Astrocyte (in vitro differentiated cells and primary cell): ENCODE measurements around the gene GHRHR. TPM values are rescaled to one million over a fixed set of nuclear protein-coding genes. Genes with fewer than 3 reads are reported as not detected.
A peak's percentile ranks its signal among the peaks of the same experiment; 100 is the strongest.

Experiments used
- DNase-seq: peaks from one replicate; pipeline ENCODE4 v3.0.0-alpha.2; 2010; ENCODE audit warnings: low read depth
- FAIRE-seq: peaks from 2 replicates; lab custom pipeline; 2011; peaks lifted over from hg19 to GRCh38; lab: Jason Lieb, UNC
- H2AFZ ChIP-seq: 2 replicates; pipeline ENCODE4 v1.6.0; 2012; ENCODE audit warnings: low read depth, low read length, inconsistent platforms
- H3K27ac ChIP-seq: 2 replicates; pipeline ENCODE4 v1.5.1; 2011; ENCODE audit warnings: low read depth, low read length, inconsistent platforms
- H3K27me3 ChIP-seq: 2 replicates; pipeline ENCODE4 v1.6.0; 2011; ENCODE audit warnings: low read length, inconsistent platforms; ENCODE audit not compliant: insufficient read depth
- H3K36me3 ChIP-seq: 2 replicates; pipeline ENCODE4 v1.5.1; 2011; ENCODE audit warnings: low read length, inconsistent platforms; ENCODE audit not compliant: insufficient read depth
- H3K4me1 ChIP-seq: 2 replicates; pipeline ENCODE4 v1.5.1; 2011; ENCODE audit warnings: low read length, inconsistent platforms; ENCODE audit not compliant: insufficient read depth
- H3K4me2 ChIP-seq: 2 replicates; pipeline ENCODE4 v1.6.0; 2012; ENCODE audit warnings: low read length, inconsistent platforms
- H3K4me3 ChIP-seq: 2 replicates; pipeline ENCODE4 v1.5.1; 2011; ENCODE audit warnings: low read depth, mild to moderate bottlenecking, low read length, inconsistent platforms; ENCODE audit not compliant: insufficient read depth
- H3K79me2 ChIP-seq: 2 replicates; pipeline ENCODE4 v1.6.0; 2012; ENCODE audit warnings: mild to moderate bottlenecking, low read length, inconsistent platforms; ENCODE audit not compliant: insufficient read depth
- H3K9ac ChIP-seq: 2 replicates; pipeline ENCODE4 v1.6.0; 2012; ENCODE audit warnings: mild to moderate bottlenecking, low read length, inconsistent platforms
- H3K9me3 ChIP-seq: 2 replicates; pipeline ENCODE4 v1.5.1; 2012; ENCODE audit warnings: low read depth, mild to moderate bottlenecking, low read length, inconsistent platforms; ENCODE audit not compliant: insufficient read depth
- H4K20me1 ChIP-seq: 2 replicates; pipeline ENCODE4 v1.6.0; 2012; ENCODE audit warnings: low read length, inconsistent platforms; ENCODE audit not compliant: insufficient read depth
- H3K27ac Mint-ChIP-seq: one replicate; pipeline ENCODE4 v1.8.0; 2021; ENCODE audit warnings: mild to moderate bottlenecking, mixed read lengths; ENCODE audit not compliant: unreplicated experiment
- H3K27me3 Mint-ChIP-seq: one replicate; pipeline ENCODE4 v1.8.0; 2021; ENCODE audit warnings: low read depth, mixed read lengths; ENCODE audit not compliant: unreplicated experiment
- H3K36me3 Mint-ChIP-seq: one replicate; pipeline ENCODE4 v1.8.0; 2021; ENCODE audit warnings: low read depth, mixed read lengths; ENCODE audit not compliant: unreplicated experiment
- H3K4me1 Mint-ChIP-seq: one replicate; pipeline ENCODE4 v1.8.0; 2021; ENCODE audit warnings: low read depth, mixed read lengths; ENCODE audit not compliant: unreplicated experiment
- H3K4me3 Mint-ChIP-seq: one replicate; pipeline ENCODE4 v1.8.0; 2021; ENCODE audit warnings: mild to moderate bottlenecking, moderate library complexity, mixed read lengths; ENCODE audit not compliant: unreplicated experiment
- H3K9me3 Mint-ChIP-seq: one replicate; pipeline ENCODE4 v1.8.0; 2021; ENCODE audit warnings: mild to moderate bottlenecking, mixed read lengths; ENCODE audit not compliant: unreplicated experiment
- EZH2 ChIP-seq: IDR thresholded peaks from 2 replicates; pipeline ENCODE4 v1.6.1; 2012; ENCODE audit warnings: mild to moderate bottlenecking, low read length, inconsistent platforms; ENCODE audit not compliant: insufficient read depth
- total RNA-seq: library from RNA; stranded (reverse); gene quantifications from 2 replicates; pipeline ENCODE4 v1.2.1, GENCODE V29; 2021
- TF ChIP-seq, protein P1 (sequence below): IDR thresholded peaks from 2 replicates; pipeline ENCODE4 v1.5.1; 2011; ENCODE audit warnings: low read depth, mild to moderate bottlenecking, inconsistent platforms, low read length, moderate library complexity; ENCODE audit not compliant: insufficient read depth

Gene GHRHR
- total RNA-seq, 1 donor from 2014 or later = not detected

DNA sequence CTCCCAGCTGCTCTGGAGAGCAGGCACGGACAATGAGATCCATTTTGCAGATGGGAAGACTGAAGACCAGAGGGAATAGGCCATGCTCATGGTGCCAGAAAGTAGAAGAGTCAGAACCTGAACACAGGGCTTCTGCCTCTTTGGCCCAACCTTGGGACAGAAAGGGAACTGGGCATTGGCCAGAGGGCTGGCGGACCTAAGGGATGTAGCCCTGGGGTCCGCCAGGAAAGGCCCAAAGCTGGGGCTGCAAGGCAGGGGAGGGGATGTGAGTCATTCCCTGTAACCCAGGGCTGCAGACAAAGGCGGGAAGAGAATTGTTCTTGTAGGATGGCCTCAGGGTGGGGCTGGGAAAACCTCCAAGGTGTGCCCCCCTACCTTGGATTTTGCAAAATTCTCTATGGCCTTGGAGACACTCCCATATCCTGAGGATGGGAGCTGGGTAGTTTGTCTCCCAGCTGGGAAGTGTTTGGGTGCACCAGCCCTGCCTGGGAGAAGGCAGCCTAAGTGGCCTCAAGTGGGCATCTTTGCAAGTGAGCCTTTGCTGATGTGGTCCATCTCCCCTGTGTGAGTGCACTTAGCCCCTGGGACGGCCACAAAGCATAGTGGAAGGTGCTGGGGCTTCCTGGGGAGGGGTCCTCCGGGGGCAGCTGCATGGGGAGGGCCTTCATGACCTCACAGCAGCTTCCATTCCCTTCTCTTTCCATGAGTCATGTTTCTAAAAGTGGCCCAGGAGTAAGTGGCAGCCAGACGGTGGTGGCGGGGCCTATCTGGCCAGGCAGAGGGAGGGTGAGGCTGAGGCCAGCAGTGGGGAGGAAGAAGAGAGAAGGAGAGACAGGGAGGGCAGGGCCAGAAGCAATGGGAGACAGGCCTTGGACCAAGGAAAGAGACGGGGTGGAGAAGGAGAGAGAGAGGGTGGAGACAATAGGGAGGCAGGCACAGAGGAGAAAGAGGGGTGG is 42.9 kb upstream of the GHRHR start:
- Mint-ChIP-seq H3K27me3 (peaks cover 14% of the 10 kb centered on the region), H3K27ac (peak overlapping the region; percentile 73), H3K36me3 (peaks cover 5% of the 10 kb centered on the region), H3K4me1 (peaks cover 19% of the 10 kb centered on the region), H3K4me3 (peak overlapping the region; percentile 3), H3K9me3 (no peaks in the 10 kb centered on the region)
- peak overlapping the region; percentile 41 for H3K4me2 ChIP-seq
- H3K4me3 ChIP-seq = no peak overlapping the region
- peaks cover 20% of the 10 kb centered on the region for H3K4me1 ChIP-seq
- H3K36me3 ChIP-seq = no peaks in the 10 kb centered on the region
- H3K27ac ChIP-seq = peak overlapping the region; percentile 21
- TF ChIP-seq, protein P1, sequence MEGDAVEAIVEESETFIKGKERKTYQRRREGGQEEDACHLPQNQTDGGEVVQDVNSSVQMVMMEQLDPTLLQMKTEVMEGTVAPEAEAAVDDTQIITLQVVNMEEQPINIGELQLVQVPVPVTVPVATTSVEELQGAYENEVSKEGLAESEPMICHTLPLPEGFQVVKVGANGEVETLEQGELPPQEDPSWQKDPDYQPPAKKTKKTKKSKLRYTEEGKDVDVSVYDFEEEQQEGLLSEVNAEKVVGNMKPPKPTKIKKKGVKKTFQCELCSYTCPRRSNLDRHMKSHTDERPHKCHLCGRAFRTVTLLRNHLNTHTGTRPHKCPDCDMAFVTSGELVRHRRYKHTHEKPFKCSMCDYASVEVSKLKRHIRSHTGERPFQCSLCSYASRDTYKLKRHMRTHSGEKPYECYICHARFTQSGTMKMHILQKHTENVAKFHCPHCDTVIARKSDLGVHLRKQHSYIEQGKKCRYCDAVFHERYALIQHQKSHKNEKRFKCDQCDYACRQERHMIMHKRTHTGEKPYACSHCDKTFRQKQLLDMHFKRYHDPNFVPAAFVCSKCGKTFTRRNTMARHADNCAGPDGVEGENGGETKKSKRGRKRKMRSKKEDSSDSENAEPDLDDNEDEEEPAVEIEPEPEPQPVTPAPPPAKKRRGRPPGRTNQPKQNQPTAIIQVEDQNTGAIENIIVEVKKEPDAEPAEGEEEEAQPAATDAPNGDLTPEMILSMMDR = no peak
- TF ChIP-seq EZH2 = no peak
- no peaks in the 10 kb centered on the region for H3K79me2 ChIP-seq
- no peaks in the 10 kb centered on the region for H3K27me3 ChIP-seq
- peak overlapping the region; percentile 21 for H3K9ac ChIP-seq
- peak; percentile 63 for DNase-seq
- FAIRE-seq = no peak
- no peaks in the 10 kb centered on the region for H4K20me1 ChIP-seq
- H3K9me3 ChIP-seq = no peaks in the 10 kb centered on the region
- peak overlapping the region; percentile 79 for H2AFZ ChIP-seq

DNA sequence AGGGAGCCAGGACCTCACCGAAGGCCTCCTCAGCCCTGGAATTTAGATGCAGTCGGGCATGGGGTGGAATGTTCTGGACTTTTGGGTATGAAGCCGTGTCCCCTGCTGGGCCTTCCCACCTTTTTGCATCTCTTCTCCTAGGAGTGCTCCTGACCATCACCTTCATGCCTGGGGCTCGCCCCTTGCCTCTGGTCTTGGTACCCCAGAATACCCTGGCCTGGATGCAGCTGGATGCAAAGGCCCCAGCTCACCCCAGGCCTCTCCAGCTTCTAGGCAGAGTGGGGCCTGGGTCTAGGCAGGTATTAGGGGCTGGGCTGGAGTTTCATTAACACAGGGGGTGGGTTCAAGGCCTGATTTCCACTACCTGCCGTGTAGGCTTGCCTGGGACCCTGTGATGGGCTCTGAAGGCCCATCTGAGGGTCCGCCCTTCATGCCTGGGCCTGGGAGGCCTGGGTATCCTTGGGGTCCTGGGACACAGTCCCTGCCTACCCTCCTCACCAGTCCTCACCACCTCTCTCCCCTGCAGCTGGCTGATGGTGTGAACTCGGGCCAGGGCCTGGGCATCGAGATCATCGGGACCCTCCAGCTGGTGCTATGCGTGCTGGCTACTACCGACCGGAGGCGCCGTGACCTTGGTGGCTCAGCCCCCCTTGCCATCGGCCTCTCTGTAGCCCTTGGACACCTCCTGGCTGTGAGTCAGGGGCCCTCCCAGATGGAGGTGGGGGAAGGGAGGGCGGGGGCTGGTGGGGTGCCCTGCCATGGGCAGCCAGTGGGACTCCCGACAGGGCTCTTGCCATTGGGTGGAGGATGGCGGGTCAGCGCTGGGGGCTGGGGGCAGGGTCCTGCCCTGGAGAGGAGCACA is 42.0 kb upstream of the GHRHR start:
- no peaks in the 10 kb centered on the region for H3K79me2 ChIP-seq
- DNase-seq (no peak), FAIRE-seq (no peak)
- no peaks in the 10 kb centered on the region for H3K27me3 ChIP-seq
- H2AFZ ChIP-seq = peak overlapping the region; percentile 79
- H3K4me2 ChIP-seq = peak overlapping the region; percentile 41
- H3K9me3 ChIP-seq = peaks cover under 1% of the 10 kb centered on the region
- no peak overlapping the region for H3K27ac ChIP-seq
- Mint-ChIP-seq H3K27ac (peak overlapping the region; percentile 59), H3K4me3 (no peak overlapping the region), H3K27me3 (peaks cover 10% of the 10 kb centered on the region), H3K9me3 (no peaks in the 10 kb centered on the region), H3K4me1 (peaks cover 19% of the 10 kb centered on the region), H3K36me3 (peaks cover 7% of the 10 kb centered on the region)
- no peak overlapping the region for H3K4me3 ChIP-seq
- TF ChIP-seq, protein P1 = no peak
- TF ChIP-seq EZH2 = no peak
- H3K4me1 ChIP-seq = peaks cover 20% of the 10 kb centered on the region
- no peaks in the 10 kb centered on the region for H4K20me1 ChIP-seq
- peak overlapping the region; percentile 21 for H3K9ac ChIP-seq
- H3K36me3 ChIP-seq = no peaks in the 10 kb centered on the region
